Right forelimb (tissue), 1 donor: ENCODE measurements around the gene FAM53B.

ENCODE experiments used
- DNase-seq: peaks from one replicate; pipeline ENCODE4 v3.0.0-alpha.2; 2018

Gene FAM53B

GRCh38 chr10:124605856-124606812 is 138.0 kb downstream of the FAM53B start:
- DNase-seq = no peak

GRCh38 chr10:124605481-124605855 is 138.7 kb downstream of the FAM53B start:
- no peak for DNase-seq

GRCh38 chr10:124605001-124605370 is 139.2 kb downstream of the FAM53B start:
- DNase-seq = peak; percentile 42

GRCh38 chr10:124604214-124605000 is 139.8 kb downstream of the FAM53B start:
- peak; percentile 42 for DNase-seq

GRCh38 chr10:124603376-124604213 is 140.6 kb downstream of the FAM53B start:
- DNase-seq = no peak

- peak; percentile 42 for DNase-seq
These were observed 141.4 kb downstream of the FAM53B start for GRCh38 chr10:124602646-124603365.

GRCh38 chr10:124602121-124602561 is 142.0 kb downstream of the FAM53B start:
- DNase-seq = peak; percentile 34

- DNase-seq = peak; percentile 36
These were observed 142.6 kb downstream of the FAM53B start for GRCh38 chr10:124601431-124602120.

- DNase-seq = no peak
These were observed 143.2 kb downstream of the FAM53B start for GRCh38 chr10:124601016-124601415.

- peak; percentile 27 for DNase-seq
These were observed 143.9 kb downstream of the FAM53B start for GRCh38 chr10:124600051-124600880.

GRCh38 chr10:124599588-124600050 is 144.6 kb downstream of the FAM53B start:
- DNase-seq = peak; percentile 29

- DNase-seq = peak; percentile 35
These were observed 145.2 kb downstream of the FAM53B start for GRCh38 chr10:124598773-124599587.

- peak; percentile 28 for DNase-seq
These were observed 146.0 kb downstream of the FAM53B start for GRCh38 chr10:124598196-124598595.

GRCh38 chr10:124597846-124598165 is 146.4 kb downstream of the FAM53B start:
- peak; percentile 34 for DNase-seq

GRCh38 chr10:124596962-124597845 is 147.0 kb downstream of the FAM53B start:
- DNase-seq = peak; percentile 35

GRCh38 chr10:124596116-124596785 is 147.9 kb downstream of the FAM53B start:
- peak; percentile 28 for DNase-seq

- DNase-seq = peak; percentile 6
These were observed 148.9 kb downstream of the FAM53B start for GRCh38 chr10:124595143-124595883.
